Endothelial cell of umbilical vein (primary cell): Measurements from ENCODE around the gene KCNG2.

ENCODE experiments used
- EZH2 ChIP-seq: IDR thresholded peaks from 2 replicates; pipeline ENCODE4 v1.6.1; 2012; ENCODE audit warnings: borderline replicate concordance, low read depth, mild to moderate bottlenecking, moderate library complexity, low read length, inconsistent platforms; ENCODE audit not compliant: severe bottlenecking
- MYC ChIP-seq: IDR thresholded peaks from one replicate; pipeline ENCODE4 v1.6.1; 2011; ENCODE audit warnings: mild to moderate bottlenecking, low read depth, low read length
- POLR2A ChIP-seq: IDR thresholded peaks from 2 replicates; pipeline ENCODE4 v1.6.1; 2012; ENCODE audit warnings: low read depth, mild to moderate bottlenecking, control low read depth, low read length
- TF ChIP-seq, protein P1 (sequence below), 2 donors: IDR thresholded peaks; 1 replicate in 1 of 2; 2 replicates in 1 of 2; pipeline ENCODE4 v1.5.1; 2011; ENCODE audit warnings: low read length in 2 of 2, mild to moderate bottlenecking in 2 of 2, moderate library complexity in 2 of 2, control low read depth in 1 of 2, inconsistent platforms in 1 of 2, low read depth in 1 of 2; ENCODE audit not compliant: insufficient read depth in 1 of 2; ENCODE audit errors: extremely low read depth in 1 of 2
- TF ChIP-seq, protein P2 (sequence below): IDR thresholded peaks from 2 replicates; pipeline ENCODE4 v1.6.1; 2011; ENCODE audit not compliant: insufficient read depth, insufficient read length

DNA sequence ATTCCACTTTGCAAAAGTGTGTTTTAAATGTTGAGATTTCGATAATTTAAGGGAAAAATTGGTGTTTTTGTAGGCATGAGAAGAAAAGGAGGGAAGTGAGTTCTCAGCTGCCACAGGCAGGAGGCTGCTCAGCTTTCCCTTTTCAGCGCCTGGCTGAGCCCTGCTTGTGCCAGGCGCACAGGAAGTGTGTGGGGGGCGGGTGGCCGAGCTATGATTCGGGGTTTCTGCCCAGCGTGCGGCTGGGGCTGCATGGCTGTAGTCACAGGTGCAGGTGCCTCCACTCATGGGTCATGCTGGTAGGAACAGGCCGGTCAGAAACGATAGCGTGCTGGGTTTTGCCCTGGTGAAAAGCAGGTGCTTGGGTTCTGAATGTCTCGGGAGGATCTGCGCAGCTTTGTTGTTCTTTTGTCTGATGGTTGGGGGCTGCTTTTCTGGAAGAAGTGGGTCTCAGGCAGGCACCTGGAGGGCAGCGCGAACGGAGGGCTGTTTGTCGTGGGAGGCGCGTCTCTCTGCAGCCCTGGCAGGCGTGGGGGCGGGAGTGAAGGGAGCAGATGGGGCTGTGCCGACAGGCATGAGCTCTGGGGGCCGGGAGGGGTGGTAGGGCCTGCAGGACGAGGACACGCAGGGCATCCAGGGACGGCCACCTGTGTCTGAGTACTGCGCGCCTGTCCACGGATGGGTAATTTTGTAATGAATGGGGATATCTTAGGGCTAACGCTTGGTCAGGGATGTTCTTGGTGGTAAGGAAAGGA, 2.1 kb downstream of the KCNG2 start:
- TF ChIP-seq, protein P1, sequence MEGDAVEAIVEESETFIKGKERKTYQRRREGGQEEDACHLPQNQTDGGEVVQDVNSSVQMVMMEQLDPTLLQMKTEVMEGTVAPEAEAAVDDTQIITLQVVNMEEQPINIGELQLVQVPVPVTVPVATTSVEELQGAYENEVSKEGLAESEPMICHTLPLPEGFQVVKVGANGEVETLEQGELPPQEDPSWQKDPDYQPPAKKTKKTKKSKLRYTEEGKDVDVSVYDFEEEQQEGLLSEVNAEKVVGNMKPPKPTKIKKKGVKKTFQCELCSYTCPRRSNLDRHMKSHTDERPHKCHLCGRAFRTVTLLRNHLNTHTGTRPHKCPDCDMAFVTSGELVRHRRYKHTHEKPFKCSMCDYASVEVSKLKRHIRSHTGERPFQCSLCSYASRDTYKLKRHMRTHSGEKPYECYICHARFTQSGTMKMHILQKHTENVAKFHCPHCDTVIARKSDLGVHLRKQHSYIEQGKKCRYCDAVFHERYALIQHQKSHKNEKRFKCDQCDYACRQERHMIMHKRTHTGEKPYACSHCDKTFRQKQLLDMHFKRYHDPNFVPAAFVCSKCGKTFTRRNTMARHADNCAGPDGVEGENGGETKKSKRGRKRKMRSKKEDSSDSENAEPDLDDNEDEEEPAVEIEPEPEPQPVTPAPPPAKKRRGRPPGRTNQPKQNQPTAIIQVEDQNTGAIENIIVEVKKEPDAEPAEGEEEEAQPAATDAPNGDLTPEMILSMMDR (IDR thresholded peaks at IDR 0.05; ENCODE audit: extremely low read depth in 1 of 2, insufficient read depth in 1 of 2, low read depth in 1 of 2, low read length in 2 of 2), result no peak
- TF ChIP-seq, protein P2, sequence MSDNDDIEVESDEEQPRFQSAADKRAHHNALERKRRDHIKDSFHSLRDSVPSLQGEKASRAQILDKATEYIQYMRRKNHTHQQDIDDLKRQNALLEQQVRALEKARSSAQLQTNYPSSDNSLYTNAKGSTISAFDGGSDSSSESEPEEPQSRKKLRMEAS, result no peak
- no peak for TF ChIP-seq POLR2A
- TF ChIP-seq EZH2, result no peak
- TF ChIP-seq MYC, result no peak
